LNCAP (cell line): ENCODE measurements around the gene SNED1.

Source experiments
- CTCF ChIP-seq: fragments of 450-650 bp; IDR thresholded peaks from 2 replicates; pipeline ENCODE4 v1.5.1; 2017; ENCODE audit warnings: mild to moderate bottlenecking

SNED1 gene

DNA sequence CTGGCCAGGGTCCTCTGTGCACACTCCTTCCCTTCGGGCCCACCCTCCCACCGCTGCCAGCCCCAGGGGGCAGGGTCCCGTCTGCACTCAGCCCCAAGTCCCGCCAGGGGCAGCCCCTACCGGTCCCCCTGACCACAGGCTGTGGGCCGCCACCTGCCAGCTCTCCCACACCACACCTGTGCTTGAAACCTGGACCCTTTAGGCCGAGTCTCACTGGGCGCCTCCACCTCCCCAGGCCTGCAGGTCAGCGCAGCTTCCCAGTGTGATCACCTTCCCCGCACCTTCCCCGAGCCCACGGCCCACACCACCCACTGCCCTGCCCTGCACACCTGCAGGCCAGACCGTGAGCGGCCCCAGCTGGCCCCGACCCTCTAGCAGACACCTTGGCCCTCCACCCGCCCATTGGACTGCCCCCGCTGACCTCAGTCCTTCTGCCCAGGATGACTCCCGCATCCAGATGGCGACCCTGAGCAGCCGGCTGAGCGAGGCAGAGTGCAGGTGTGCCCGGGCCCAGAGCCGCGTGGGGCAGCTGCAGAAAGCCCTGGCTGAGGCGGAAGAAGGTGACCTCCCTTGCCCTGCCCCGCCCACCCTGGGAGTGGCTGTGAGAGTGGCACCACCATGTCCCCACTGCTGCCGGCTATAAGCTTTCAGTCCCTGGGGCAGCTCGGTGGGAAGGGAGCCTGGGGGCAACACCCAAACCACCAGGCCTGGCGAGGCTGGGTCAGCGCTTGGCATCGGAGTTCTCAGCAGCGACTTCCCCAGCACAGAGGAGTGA is 31.3 kb upstream of the SNED1 start:
- TF ChIP-seq CTCF, result no peak

DNA sequence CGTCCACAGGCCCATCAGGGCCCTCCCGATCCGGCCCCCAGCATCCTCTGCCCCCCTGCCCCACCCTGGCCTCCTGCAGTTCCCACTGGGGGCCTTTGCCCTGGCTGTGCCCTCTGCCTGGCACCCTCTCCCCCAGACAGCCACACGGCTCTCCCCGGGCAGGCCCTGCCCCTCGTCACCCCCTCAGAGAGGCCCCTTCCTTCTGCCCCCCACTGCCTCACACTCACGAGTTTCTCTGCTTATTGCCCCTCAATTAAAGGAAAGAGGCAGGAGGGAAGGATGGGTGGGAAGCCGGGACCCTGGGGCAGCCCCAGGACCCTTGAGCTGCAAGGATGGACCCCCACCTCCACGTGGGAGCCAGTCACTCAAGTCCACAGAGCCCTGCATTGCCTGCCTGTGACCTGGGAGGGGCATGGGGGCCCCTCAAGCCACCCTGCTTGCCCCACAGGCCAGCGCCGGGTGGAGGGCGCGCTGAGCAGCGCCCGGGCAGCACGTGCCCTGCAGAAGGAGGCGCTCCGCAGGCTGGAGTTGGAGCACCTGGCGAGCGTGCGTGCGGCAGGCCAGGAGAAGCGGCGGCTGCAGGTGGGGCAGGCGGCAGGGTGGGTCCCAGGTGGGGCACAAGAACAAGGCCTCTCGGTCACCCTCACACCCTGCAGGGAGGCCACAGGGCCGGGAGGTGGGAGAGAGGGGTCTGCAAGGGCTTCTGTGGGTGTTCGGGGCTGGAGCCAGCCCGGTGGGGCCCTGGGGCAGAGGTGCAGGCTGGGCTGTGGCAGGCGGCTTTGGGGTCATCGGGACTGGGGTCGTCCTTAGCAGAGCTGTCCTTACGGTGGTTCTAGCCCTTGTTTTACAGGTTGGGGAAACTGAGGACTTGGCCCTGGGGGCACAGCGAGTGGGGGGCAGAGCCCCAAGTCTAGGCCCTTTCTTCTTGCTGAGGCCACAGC is 30.5 kb upstream of the SNED1 start:
- TF ChIP-seq CTCF, result no peak

DNA sequence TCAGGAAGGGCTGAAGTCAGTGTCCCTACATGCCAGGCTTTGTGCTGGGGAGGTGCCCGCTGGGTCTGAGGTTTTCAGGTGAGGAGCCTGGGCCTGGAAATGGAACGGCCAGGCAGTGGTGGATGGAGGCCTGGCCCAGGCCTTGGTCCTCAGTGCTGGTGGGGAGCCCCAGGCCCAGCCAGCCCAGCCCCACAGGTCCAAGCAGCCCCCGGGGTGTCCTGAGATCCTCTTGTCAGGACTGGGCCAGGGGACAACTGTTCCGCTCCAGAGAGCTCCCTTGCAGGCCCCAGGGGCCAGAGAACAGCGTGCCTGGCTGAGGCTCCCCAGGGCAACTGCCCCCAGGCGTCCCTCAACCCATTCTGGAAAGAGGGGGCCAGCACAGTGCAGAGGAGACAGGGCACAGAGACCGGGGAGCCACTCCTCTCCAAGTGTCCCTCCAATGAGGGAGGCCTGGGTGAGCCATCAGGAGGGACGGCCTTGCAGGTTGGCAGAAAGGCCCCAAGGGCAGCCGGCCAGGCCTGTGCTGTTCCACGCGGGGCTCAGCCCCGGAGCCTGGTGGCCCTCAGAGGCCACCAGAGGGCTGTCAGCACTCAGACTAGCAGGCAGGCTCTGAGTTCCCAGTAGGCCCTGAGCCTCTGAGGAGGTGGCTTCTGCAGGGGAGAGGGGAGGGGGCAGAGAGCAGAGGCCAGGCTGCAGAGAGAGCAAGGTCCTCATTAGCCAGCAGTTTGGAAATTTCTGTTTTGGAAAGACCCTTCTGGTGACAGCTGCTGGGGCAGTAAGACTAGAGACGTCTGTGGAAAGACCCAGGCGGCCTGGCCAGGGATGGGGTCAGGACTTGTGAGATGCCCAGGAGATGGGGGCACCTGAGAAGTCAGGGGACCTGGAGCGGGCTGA is 29.4 kb upstream of the SNED1 start:
- TF ChIP-seq CTCF, result no peak

GRCh38 chr2:240970104-240970503 is 28.3 kb upstream of the SNED1 start:
- TF ChIP-seq CTCF, result no peak

DNA sequence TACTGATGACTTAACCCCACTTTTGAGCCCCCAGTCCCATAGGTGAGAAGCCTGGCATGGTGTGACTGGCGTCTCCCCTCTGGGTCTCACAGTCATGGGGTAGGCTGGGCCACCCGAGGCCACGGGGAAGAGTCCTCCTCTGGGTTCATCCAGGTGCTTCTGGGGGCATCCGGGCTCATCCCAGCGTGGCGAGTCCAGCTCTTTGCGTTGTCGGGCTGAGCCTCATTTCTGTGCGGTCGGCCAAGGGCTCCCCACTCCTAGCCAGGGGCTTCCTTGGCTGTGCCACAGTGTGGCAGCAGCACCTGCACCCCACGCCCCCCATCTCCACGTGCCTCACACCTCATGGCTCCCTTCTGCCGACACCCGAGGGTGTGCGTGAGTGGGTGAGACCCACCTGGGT is 27.6 kb upstream of the SNED1 start:
- TF ChIP-seq CTCF, result no peak

DNA sequence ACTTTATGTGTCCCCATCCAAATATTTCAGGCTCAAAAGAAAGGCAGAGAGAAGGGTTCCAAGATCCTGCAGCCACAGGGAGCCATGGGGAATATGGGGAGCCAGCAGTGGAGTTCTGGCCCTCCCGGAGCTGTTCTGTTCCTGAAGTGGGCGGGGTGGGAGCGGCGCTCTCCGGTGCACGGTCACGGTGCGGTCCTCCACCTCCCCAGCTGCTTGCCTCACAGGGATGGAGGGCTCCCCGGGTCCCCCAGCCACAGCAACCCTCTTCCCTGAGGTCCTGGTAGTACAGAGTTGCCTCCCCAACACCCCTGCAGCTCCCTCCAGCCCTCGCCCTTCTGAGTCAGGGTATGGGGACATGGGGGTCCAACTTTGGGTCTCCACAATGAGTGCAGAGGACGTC is 26.2 kb upstream of the SNED1 start:
- TF ChIP-seq CTCF, result no peak
